Effector memory CD8-positive, alpha-beta T cell (primary cell): ENCODE results near the gene RGS10.

Experiments
- ATAC-seq: fragments of 150-1000 bp; cut with Tn5 transposase; replicated peaks from 2 replicates; pipeline ENCODE4 v1.10.0; 2021; ENCODE audit warnings: mild to moderate bottlenecking, moderate library complexity
- DNase-seq, 3 experiments: peaks; one replicate each; pipeline ENCODE4 v3.0.0; 2021
- H3K27ac Mint-ChIP-seq, 2 donors: one replicate each; pipeline ENCODE4 v1.8.0; 2022; ENCODE audit warnings: mild to moderate bottlenecking in 2 of 2, mixed read lengths in 2 of 2, moderate library complexity in 2 of 2
- H3K27me3 Mint-ChIP-seq, 2 donors: one replicate each; pipeline ENCODE4 v1.8.0; 2022; ENCODE audit warnings: mixed read lengths in 2 of 2
- H3K36me3 Mint-ChIP-seq: one replicate; pipeline ENCODE4 v1.8.0; 2022; ENCODE audit warnings: mild to moderate bottlenecking, moderate library complexity, mixed read lengths; ENCODE audit not compliant: insufficient read depth
- H3K4me1 Mint-ChIP-seq, 2 donors: one replicate each; pipeline ENCODE4 v1.8.0; 2022; ENCODE audit warnings: low read depth in 2 of 2, mixed read lengths in 2 of 2
- H3K4me3 Mint-ChIP-seq, 2 donors: one replicate each; pipeline ENCODE4 v1.8.0; 2022; ENCODE audit warnings: mild to moderate bottlenecking in 2 of 2, mixed read lengths in 2 of 2, moderate library complexity in 2 of 2
- H3K9me3 Mint-ChIP-seq, 2 donors: one replicate each; pipeline ENCODE4 v1.8.0; 2022; ENCODE audit warnings: mixed read lengths in 2 of 2

The RGS10 gene

DNA sequence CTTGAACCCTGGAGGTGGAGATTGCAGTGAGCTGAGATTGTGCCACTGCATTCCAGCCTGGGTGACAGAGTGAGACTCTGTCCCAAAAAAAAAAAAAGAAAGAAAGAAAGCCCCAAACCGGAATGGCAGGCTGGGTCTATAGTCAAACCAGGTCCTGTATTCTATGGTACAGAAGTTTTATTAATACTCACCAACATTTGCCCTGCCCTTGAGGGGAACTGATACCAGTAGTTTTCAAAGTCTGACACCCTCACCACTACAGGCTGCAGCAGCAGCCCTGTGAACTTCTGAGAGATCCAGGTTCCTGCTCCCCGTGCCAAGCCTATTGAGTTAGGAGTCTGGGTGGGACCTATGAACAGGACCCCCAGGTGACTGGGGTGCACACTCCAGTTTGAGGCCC, 80.6 kb downstream of the RGS10 start:
- DNase-seq (no peak), ATAC-seq (no peak)
- Mint-ChIP-seq H3K9me3 (peaks cover 0 to 7% of the 10 kb centered on the region in 2 donors), H3K27me3 (peaks cover 8 to 18% of the 10 kb centered on the region in 2 donors), H3K4me1 (peaks cover 19 to 20% of the 10 kb centered on the region in 2 donors), H3K4me3 (no peak overlapping the region), H3K27ac (no peak overlapping the region), H3K36me3 (peaks cover 2% of the 10 kb centered on the region)

DNA sequence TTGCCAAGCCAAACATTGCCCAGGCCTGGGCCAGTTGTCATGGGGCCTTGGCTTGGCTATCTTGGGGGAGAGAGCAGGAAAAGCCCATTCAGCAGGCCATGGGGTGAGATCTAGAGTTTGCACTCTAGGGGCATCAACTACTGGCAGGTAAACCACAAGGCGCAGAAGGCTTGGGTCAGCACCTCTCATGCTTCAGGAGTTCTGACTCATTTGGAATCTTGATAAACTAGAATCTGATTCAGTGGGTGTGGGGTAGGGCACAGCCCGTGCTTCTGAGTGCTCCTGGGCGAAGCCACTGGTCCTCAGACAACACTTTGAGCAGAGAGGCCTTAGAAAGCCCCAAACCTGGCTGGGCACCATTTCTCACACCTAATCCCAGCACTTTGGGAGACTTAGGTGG, 81.1 kb downstream of the RGS10 start:
- peaks cover 8 to 18% of the 10 kb centered on the region in 2 donors for H3K27me3 Mint-ChIP-seq
- H3K9me3 Mint-ChIP-seq, result peaks cover 0 to 7% of the 10 kb centered on the region in 2 donors
- no peak for DNase-seq
- H3K36me3 Mint-ChIP-seq, result peaks cover 2% of the 10 kb centered on the region
- H3K4me3 Mint-ChIP-seq, result no peak overlapping the region
- no peak for ATAC-seq
- peaks cover 13 to 14% of the 10 kb centered on the region in 2 donors for H3K4me1 Mint-ChIP-seq
- H3K27ac Mint-ChIP-seq, result peak overlapping the region in 1 of 2 donors; percentile 49

DNA sequence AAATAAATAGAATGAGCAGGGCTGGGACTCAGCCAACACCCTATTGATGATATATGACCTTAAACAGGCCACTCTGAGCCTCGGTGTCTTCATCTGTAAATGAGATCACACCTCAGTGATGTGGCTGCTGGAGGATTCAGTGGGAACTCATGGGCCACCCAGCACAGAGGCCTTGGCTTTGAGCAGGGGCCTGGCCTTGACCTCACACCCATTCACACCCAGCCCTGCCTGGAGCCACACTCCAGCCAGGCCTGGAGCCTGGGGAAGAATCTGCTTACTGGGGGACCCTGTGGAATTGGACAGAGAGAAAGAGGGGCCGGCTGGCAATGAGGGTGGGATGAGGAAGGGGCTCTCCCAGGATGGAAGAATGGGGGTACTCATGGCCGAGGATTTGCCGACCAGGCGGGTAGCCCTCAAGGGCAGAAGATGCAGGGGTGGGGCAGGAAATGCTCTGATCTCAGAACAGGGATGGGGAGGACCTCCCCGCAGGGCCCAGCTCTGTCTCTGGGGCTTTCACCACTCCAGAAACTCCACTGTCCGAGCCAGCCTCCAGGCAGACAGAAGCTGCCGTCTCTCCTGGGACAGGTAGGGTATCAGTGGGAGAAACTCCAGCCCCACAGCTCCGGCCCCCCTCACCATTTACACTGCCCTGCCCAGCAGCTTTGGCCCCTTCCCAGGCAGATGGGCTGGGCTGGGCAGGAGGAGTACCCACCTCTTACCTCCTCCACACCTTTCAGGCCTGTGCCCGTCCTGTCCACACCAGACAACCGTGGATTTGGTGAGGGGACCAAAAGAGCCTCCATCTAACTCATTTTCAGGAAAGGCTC, 81.9 kb downstream of the RGS10 start:
- Mint-ChIP-seq H3K4me3 (no peak overlapping the region), H3K4me1 (peaks cover 5 to 7% of the 10 kb centered on the region in 2 donors), H3K36me3 (peaks cover 2% of the 10 kb centered on the region), H3K9me3 (peaks cover 0 to 7% of the 10 kb centered on the region in 2 donors), H3K27me3 (peaks cover 8 to 18% of the 10 kb centered on the region in 2 donors), H3K27ac (peak overlapping the region in 1 of 2 donors; percentile 49)
- ATAC-seq, result no peak
- DNase-seq, result no peak

DNA sequence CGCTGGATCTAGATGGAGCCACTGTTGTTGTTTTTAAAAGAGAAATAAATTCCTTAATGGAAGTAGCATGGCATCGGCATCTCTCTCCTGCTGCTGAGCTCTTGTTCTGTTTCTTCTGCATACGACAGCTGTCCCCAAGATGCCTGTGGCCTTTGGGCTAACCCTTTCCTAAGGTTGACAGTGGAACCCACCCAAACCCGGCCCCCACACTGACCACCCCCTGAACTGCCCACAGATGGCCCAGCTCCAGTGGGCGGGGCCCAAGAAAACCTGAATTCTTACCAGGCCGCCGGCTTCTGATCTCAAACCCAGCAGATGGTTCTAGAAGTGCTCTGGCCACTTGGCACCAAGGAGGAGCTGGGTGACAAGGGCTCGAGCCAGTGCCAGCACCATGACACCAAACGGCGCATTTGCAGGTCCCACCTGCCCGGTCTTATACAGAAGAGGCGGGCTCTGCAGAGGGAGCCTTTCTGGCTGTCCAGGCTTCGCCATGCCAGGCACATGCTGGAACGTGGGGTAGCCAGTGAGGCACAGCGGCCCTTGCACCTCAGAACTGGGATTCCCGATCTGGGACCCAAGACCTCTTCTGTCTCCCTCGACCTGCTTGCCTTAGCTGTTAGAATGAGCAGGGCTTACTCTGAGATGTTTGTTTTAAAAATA, 82.7 kb downstream of the RGS10 start:
- DNase-seq (no peak), ATAC-seq (no peak)
- Mint-ChIP-seq H3K27me3 (peaks cover 8 to 18% of the 10 kb centered on the region in 2 donors), H3K27ac (peak overlapping the region in 1 of 2 donors; percentile 44), H3K9me3 (peaks cover 0 to 7% of the 10 kb centered on the region in 2 donors), H3K36me3 (peaks cover 2% of the 10 kb centered on the region), H3K4me1 (peaks cover 3 to 4% of the 10 kb centered on the region in 2 donors), H3K4me3 (no peak overlapping the region)

DNA sequence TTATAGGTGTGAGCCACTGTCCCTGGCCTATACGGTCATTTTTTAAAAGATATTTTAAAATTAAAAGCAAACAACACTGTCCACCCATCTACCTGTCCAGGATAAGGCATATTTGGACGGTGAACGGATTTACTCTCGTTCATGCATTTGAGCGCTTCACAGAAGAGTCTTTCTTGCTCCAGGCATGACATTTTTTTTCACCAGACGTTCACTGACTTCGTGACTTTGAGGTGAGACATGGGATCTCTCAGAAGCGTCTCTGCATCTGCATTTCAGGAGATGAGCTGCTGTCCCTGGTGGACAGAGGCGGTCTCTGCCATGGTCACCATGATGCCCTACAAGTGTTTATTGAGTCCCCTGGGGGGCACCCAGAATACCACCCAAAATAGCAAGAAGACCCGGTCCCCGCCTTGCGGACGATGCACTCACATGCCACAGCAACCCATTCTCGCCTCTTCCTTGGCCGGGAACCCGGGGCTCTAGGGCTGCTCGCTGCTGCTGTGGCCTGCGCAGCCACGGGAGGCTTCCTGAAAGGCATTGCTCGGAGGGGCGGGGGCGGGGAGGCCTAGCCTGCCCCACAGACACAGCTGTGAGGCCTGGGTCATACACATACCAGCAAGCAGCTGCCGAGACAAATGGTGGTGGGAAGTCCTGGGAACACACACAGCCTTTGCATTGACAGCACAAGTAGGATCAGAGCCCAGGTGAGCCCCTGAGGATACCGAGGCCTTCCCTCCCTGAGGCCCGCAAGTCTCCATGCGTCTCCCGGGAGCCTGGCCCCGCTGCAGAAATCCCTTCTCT, 84.4 kb downstream of the RGS10 start:
- Mint-ChIP-seq H3K4me3 (no peak overlapping the region), H3K4me1 (peaks cover 3 to 4% of the 10 kb centered on the region in 2 donors), H3K36me3 (peaks cover 11% of the 10 kb centered on the region), H3K27me3 (peaks cover 8 to 13% of the 10 kb centered on the region in 2 donors), H3K27ac (peak overlapping the region in 1 of 2 donors; percentile 59), H3K9me3 (peaks cover 0 to 3% of the 10 kb centered on the region in 2 donors)
- DNase-seq (no peak), ATAC-seq (no peak)

DNA sequence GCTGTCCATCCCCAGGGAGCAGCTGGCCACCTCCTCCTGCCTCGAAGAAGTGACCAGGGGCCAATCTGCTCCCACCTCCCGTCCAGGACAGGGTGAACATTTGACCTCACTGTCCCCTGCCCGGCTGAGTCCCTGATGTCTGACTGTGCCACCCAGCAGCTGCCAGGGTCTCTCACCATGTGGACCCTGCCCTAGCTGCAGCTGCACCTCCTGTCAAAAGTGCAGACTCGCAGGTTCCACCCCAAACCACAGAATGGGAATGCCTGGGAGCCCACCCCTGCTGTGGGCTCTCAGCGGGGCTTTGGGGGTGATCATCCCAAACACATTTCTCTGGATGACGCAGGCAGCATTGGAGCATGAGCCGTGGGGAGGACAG, 86.1 kb downstream of the RGS10 start:
- H3K36me3 Mint-ChIP-seq, result peaks cover 11% of the 10 kb centered on the region
- ATAC-seq (no peak), DNase-seq (no peak)
- H3K4me1 Mint-ChIP-seq, result peaks cover 2 to 3% of the 10 kb centered on the region in 2 donors
- no peaks in the 10 kb centered on the region for H3K27me3 Mint-ChIP-seq
- H3K4me3 Mint-ChIP-seq, result no peak overlapping the region
- H3K27ac Mint-ChIP-seq, result no peak overlapping the region
- H3K9me3 Mint-ChIP-seq, result no peaks in the 10 kb centered on the region

DNA sequence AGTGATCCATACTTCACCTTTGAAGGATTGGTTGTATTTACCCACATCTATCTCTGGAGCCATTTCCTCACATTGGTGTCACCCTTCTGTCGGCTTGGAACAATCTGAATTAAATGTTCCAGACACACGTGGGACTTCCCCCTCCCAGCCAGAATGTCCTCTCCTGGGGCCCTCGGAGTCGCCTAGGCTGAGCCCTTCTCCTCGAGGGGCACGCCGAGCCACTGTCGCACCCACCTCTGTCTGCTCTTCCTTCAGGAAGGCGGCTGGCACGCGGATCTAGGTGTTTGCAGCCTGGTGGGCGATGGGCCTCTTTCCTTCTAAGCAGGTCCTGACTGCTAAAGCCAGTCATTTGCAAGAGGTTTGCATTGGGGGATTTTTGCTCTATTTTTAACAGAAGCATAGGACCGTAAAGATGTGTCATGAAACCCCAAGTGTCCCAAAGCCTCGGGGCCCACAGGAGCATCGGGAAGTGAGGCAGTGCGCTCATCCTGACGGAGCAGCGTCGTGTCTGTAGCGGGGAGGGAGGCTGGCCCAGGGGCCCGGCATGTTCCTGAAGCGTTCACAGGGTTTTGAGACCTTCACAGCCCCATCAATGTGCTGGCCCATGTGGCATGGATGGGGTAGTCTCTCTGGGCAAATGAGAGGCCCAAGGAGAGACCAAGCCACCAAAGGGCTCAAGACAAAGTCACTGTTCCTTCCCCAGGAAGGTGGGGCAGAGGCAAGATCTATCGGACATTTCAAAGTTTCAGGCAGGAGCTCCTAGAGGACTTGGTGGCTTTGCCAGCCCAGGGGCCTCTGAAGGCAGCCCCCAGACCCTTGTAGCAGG, 86.7 kb downstream of the RGS10 start:
- H3K27ac Mint-ChIP-seq, result no peak overlapping the region
- peaks cover 11% of the 10 kb centered on the region for H3K36me3 Mint-ChIP-seq
- H3K9me3 Mint-ChIP-seq, result no peaks in the 10 kb centered on the region
- no peak overlapping the region for H3K4me3 Mint-ChIP-seq
- DNase-seq, result no peak
- H3K4me1 Mint-ChIP-seq, result peaks cover 2 to 3% of the 10 kb centered on the region in 2 donors
- H3K27me3 Mint-ChIP-seq, result no peaks in the 10 kb centered on the region
- no peak for ATAC-seq

DNA sequence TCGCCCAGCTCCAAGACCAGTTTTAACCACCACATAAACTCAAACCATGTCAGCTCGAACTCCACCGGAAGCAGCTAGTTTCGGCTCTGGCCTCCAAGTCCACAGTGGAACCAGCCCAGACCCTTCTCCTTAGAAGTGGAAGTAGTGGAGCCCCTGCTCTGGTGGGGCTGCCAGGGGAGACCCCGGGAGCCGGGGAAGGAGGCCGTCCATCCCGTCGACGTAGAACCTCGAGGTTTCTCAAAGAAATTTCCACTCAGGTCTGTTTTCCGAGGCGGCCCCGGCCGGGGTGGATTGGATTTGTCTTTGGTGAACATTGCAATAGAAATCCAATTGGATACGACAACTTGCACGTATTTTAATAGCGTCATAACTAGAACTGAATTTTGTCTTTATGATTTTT, 87.5 kb downstream of the RGS10 start:
- H3K4me3 Mint-ChIP-seq, result no peak overlapping the region
- DNase-seq (no peak), ATAC-seq (no peak)
- no peaks in the 10 kb centered on the region for H3K4me1 Mint-ChIP-seq
- H3K27ac Mint-ChIP-seq, result no peak overlapping the region
- no peaks in the 10 kb centered on the region for H3K27me3 Mint-ChIP-seq
- H3K9me3 Mint-ChIP-seq, result no peaks in the 10 kb centered on the region
- H3K36me3 Mint-ChIP-seq, result peaks cover 11% of the 10 kb centered on the region

DNA sequence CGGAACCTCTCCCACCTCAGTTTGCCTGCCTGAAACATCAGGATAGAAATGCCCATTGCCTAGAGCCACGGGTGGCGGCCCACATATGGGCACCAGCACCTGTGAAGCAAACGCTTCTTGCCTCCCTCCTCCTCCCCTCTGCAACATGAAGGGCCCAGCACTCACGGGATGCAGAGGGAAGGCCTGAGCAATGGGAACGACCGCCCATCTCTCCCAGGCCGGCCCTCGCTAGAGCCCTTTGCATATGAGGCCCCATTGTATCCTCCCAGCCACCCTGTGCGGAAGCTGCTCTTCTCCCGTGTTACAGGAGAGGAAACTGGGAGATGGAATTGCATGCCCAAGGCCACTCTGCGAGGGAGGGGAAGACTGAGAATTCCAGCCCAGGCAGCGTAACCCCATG, 88.2 kb downstream of the RGS10 start:
- peaks cover 11% of the 10 kb centered on the region for H3K36me3 Mint-ChIP-seq
- no peaks in the 10 kb centered on the region for H3K9me3 Mint-ChIP-seq
- ATAC-seq, result no peak
- DNase-seq, result no peak
- H3K4me3 Mint-ChIP-seq, result no peak overlapping the region
- H3K27me3 Mint-ChIP-seq, result no peaks in the 10 kb centered on the region
- H3K4me1 Mint-ChIP-seq, result no peaks in the 10 kb centered on the region
- no peak overlapping the region for H3K27ac Mint-ChIP-seq

DNA sequence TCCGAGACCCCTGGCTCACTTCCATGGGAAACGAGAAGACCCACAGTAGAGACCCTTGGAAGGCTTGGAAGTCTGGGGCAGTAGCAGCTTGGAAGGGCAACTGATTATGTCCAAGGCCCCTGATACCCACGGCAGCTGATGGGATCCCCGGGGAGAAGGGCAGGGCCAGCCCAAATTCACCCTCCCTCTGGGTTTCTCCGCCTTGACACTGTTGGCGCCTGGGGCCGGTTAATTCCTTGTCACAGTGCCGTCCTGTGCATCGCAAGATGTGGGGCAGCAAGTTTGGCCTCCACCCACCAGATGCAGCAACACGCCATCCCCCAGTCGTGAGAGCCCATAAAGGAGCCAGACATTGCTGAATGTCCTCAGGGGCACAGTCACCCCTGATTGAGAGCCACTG, 89.2 kb downstream of the RGS10 start:
- no peak overlapping the region for H3K4me3 Mint-ChIP-seq

DNA sequence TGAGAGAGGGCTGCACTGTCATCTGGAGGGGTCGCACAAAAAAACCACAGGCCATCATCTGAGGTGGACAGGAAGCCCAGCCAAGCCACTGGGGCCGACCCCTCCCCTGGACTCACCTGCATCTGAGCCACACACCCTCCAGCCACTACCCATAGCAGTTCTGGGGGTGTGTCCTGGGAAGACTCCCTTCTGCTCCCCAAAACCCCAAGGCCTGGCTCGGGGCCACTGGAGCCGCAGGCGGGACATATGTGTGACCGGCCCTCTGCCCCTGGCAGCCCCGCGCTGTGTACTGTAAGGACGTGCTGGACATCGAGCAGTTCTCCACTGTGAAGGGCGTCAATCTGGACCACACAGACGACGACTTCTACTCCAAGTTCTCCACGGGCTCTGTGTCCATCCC, 90.1 kb downstream of the RGS10 start:
- Mint-ChIP-seq H3K36me3 (peaks cover 15% of the 10 kb centered on the region), H3K27ac (no peak overlapping the region), H3K4me1 (no peaks in the 10 kb centered on the region), H3K9me3 (no peaks in the 10 kb centered on the region), H3K27me3 (no peaks in the 10 kb centered on the region), H3K4me3 (no peak overlapping the region)
- ATAC-seq (no peak), DNase-seq (no peak)

More for the DNA sequence above, 89.2 kb downstream of the RGS10 start:
- no peak for DNase-seq
- Mint-ChIP-seq H3K4me1 (no peaks in the 10 kb centered on the region), H3K27ac (no peak overlapping the region), H3K27me3 (no peaks in the 10 kb centered on the region), H3K36me3 (peaks cover 14% of the 10 kb centered on the region), H3K9me3 (no peaks in the 10 kb centered on the region)
- ATAC-seq, result no peak

DNA sequence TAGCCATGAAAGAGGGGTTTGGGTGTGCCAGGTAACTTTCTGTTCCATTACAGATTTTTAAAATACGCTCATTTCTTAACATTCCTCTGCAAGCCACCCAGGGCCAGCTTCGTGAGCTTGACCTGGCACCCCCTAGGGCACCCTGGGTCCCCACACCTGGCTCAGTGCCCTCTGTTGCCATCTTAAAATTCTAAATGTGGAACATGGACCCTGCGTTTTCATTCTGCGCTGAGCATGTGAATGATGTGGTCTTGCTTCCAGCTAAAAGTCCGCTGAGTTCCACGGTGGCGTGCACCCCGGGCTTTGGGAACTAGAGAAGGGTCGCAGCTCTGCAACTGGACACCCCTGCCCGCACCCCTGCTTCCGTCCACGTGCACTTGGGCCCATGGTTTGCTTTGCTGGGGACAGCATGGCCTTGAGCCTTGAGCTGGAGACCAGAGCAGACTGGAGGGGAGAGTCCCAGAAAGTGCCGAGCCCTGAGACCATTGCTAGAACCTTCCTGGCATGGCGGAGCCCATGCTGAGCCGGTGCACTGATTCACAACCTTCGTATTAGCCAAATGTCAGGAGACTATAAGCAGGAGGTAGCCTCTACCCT, 91.1 kb downstream of the RGS10 start:
- H3K4me3 Mint-ChIP-seq, result no peak overlapping the region
- no peak for DNase-seq
- no peak for ATAC-seq
- H3K9me3 Mint-ChIP-seq, result no peaks in the 10 kb centered on the region
- no peak overlapping the region for H3K27ac Mint-ChIP-seq
- no peaks in the 10 kb centered on the region for H3K4me1 Mint-ChIP-seq
- no peaks in the 10 kb centered on the region for H3K27me3 Mint-ChIP-seq
- H3K36me3 Mint-ChIP-seq, result peaks cover 19% of the 10 kb centered on the region
